Midbrain (tissue), 1 donor: ENCODE data around the gene EML3.
"Not testable (repeated sequence)": the region's sequence is repeated elsewhere in the genome, so short reads cannot be mapped to it uniquely, and the experiment has no call there.

Experiments
- DNase-seq: peaks from one replicate; lab custom pipeline; 2025; lab: John Stamatoyannopoulos, UW

Gene EML3

DNA sequence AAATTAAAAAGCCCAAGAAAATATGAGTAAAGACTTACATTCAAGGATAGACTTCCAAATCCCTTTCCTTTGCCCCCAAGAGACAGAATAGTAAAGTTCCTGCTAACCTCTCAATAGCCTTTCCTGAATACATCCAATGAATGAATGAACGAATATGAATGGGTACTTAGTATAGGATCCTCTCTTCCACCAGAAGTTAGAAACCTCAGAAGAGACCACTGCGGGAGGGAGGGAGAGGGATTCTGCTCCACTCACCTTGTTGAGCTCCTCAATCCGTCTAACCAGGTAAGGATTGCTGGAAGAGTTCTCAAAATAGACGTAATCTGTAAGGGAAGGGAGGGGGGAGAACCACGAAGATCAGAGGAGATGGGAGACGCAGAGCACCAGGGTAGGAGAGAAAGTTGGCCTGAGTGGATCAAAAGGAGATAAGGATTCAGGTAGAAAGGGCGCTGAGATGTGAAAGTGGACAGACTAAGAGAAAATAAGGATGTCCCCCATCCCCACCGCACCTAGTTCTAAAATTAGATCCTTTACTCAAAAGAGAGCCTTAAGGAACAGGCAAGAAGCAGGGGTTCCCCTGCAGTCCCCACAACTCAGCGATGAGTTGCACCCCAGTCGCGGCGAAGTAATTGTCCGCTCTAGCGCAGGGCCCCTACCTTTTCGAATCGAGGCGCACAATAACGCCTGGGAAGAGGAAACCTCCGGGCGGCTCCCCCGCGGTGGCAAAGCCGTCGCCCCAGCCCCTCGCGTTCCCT lies 12.0 kb downstream of the EML3 start:
- DNase-seq, result no peak

DNA sequence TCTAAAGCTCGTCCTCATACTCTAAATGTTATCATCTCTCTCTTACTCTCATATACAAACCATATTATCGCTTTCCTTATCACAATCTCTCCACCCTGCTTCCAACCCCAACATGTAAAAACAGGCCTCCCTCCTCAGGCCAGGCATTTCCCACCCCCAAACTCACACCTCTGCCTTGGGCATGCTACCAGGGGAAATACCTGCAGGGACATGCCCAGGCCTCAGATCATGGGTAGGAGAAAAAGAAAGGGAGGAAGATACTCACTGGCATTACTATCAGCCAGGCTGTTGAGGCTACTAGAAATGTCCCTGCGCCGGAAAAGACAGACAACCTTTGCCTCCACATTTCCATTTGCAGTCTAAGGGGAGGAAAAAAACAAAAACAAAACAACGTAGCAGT lies 12.7 kb downstream of the EML3 start:
- DNase-seq, result no peak

DNA sequence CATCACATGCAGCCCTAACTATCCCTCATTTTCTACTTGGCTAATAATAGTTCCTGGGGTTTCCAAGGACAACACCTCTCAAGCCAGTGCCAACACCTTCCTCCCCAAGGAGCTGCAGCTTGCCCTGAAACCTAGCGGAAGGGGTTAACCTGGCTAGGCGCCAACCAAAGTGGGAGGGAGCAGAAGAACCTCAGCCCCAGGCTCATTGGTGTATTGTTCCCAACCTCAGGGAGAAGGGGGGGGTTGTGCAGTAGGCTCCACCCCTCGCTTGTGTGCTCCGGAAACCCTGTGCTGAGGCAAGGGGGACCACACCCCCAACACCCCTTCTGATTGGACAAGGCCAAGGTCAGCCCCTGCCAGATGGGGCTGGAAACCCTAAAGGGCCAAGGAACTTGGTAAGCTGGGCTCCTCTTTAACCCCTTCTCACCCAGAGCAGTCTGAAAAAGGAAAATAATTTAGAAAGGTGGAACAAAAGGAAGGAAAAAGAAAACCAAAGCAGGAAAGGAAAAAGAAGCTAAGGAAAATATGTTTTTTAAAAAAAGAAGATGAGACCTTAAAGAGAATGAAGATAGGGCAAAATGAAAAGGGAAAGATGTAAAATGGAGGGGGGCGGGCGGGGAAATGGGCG lies 13.4 kb downstream of the EML3 start:
- peak; percentile 89 for DNase-seq

- no peak for DNase-seq
Measured at GRCh38 chr11:62595124-62595523, 17.5 kb downstream of the EML3 start.

GRCh38 chr11:62593434-62594044 lies 19.0 kb downstream of the EML3 start:
- peak; percentile 55 for DNase-seq

DNA sequence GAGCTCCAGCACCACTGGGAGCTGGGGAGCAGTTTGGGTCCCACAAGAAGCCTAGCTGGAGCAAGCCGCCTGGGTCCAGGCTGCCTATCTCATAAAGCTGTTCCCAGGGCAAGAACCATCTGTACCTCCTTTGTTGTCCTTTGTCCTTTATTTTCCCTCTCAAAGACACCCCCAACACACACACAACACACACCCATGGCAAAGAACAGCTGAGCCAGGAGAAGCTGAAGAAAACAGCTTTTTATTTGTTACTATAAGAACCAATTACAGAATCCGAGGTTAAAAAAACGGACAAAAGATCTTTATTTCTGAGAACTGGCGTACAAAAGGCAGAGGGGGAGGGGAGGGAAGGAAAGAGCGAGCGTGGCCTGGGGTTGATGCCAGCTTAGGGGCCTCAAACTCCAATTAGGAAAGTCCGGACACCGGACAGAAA lies 19.6 kb downstream of the EML3 start:
- peak; percentile 63 for DNase-seq

DNA sequence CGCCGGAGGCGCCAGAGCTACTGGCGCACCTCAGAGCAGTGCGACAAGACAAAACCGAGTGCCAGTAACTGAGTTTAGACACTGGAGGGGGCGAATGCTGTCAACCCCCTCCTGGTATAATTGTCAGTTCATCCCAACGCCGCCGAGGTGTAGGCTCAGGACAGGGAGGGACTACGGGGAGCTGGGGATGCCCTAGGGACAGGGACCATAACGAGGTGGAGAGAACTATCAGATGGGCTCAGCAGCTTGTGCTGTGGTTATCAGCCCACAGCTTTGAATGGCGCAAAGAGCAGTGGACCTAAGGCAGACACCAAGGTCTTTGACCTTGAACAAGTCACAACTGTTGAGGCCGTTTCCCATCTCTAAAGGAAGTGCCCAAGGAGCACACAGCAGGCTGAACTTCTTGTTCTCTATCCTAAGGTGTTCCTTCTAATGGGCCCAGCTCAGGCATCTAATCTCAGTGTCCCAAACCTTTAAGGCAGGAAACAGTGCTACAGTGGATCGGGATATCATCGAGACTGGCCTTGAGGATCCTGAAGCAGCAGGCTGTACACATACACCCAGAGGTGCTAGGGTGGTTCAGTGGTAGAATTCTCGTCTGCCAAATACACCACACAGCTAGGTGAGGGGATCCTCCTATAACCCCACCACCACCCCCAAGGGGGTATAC lies 20.3 kb downstream of the EML3 start:
- peak; percentile 35 for DNase-seq

- peak; percentile 99 for DNase-seq
Measured at GRCh38 chr11:62591448-62592145, 21.0 kb downstream of the EML3 start, which contains the start of gene TUT1. TUT1 (minus strand) TSS chr11:62591523; CDS start chr11:62591485, 38 bp downstream.

GRCh38 chr11:62588966-62589637 lies 23.5 kb downstream of the EML3 start:
- no peak for DNase-seq

GRCh38 chr11:62585356-62585755 lies 27.2 kb downstream of the EML3 start:
- not testable (repeated sequence) for DNase-seq

GRCh38 chr11:62581735-62582134 lies 30.8 kb downstream of the EML3 start:
- not testable (repeated sequence) for DNase-seq

DNA sequence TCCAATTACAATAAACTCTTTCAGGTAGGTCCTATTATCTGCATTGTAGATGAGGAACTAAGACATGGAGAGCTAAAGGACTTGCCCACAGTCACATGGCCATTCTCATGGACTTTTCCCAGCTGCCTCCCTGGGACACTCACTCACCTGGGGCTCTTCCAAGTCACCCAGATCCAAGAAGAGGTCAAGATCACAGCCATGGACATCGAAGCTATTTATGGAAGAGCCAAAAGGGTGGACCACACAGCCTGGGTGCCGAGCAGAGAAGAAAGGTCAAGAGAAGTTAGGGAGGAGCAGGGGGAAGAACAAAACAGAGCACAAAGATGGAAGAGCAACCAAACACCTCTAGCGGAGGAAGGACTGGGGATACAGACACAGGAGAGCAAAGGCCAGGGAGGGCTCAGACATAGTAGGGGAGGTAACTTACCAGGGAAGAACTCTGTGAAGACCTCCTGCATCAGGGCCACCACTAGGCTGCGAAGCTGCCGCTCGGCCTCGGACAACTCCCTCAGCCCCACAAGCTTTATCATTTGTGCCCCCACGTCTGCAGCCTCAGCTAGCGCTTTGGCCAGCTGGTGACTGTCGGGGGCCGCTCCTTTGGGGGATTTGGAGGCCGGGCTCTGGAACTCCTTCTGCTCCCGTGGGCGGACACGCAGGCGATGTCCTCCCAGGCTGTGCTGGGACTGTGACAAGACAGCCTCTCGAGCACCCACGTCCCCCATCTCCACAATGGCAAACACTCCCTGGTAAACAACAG lies 31.4 kb downstream of the EML3 start:
- no peak for DNase-seq

- no peak for DNase-seq
Measured at GRCh38 chr11:62579252-62579651, 33.3 kb downstream of the EML3 start.

DNA sequence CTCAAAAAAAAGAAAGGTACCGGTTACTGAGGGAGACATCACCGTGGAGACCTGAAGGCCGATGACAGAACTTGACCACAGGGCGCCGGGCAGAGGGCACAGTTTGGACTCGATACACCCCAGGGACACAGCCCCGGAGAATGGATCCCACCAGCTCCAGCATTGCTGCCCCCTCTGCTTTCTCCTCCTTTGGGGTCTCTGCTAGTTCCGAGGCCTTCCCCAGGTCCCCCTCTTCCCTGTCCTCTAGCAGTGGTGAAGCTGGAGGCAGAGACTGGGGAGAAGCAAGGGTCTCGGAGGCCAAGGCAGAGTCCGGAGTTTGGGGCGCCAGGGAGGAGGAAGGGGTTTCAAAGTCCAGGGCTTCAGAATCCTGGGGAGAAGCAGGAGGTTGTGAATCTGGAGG lies 34.0 kb downstream of the EML3 start:
- no peak for DNase-seq

GRCh38 chr11:62577046-62577714 lies 35.4 kb downstream of the EML3 start:
- no peak for DNase-seq

DNA sequence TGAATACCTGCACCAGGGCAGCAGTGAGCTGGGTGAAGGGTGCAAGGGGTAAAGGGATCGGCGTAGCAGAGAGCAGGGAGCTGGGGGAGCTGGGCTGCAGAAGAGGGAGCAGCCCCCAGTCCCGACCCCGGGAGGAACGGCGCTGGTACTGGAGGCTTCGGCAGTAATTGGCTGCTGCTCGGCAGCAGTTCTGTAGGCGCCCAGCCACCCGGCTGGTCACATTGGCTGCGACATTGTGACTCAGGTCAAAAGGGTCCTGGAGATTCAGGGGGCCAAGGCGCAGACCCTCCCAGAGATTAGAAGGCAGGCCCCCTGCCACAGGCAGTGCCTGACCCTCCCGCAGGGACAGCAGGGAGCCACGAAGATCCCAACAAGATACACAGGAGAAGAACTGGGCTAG lies 36.7 kb downstream of the EML3 start:
- no peak for DNase-seq

- DNase-seq, result no peak
Measured at GRCh38 chr11:62575156-62575555, 37.4 kb downstream of the EML3 start.

DNA sequence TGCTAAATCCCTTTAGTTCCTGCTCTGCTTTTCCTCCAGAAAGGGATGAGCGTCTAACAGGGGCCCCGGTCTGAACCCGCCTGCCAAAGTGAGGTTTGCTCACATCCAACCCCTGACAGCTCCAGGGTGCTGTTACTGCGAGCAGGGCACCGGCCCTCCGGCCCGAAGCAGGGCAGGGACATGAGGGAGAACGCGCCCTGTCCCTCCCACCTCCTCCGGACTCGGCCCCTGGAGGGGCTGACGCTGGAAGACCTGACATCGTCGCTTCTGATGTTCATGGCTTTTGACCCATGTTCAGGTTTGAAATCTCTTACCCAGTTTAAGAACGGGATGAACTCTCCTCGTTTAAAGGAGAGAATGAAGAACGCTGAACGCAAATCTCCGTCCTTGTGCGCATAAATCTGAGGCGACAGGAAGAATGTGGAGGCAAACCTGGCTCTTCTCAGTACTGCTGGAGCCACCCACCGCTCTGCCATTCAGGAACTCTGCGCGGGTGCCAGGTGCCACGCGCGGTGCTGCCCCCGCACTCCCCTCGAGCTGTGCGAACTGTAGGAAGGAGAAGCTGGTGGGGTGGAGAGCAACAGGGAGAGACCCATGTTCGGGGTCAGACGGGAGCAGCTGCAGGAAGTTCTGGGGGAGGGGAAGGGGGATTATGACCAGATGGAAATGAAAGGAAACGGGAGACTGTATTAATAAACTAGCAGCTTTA lies 38.1 kb downstream of the EML3 start:
- no peak for DNase-seq

GRCh38 chr11:62573592-62574362 lies 38.8 kb downstream of the EML3 start, which contains the start of gene EEF1G:
EEF1G (minus strand) TSS chr11:62573891; CDS start chr11:62573842, 49 bp downstream.
- peak; percentile 99 for DNase-seq
